Measurements from ENCODE around the gene FRMPD2.
"Not testable (repeated sequence)": the region's sequence is repeated elsewhere in the genome, so short reads cannot be mapped to it uniquely, and the experiment has no call there.

FRMPD2 gene

DNA sequence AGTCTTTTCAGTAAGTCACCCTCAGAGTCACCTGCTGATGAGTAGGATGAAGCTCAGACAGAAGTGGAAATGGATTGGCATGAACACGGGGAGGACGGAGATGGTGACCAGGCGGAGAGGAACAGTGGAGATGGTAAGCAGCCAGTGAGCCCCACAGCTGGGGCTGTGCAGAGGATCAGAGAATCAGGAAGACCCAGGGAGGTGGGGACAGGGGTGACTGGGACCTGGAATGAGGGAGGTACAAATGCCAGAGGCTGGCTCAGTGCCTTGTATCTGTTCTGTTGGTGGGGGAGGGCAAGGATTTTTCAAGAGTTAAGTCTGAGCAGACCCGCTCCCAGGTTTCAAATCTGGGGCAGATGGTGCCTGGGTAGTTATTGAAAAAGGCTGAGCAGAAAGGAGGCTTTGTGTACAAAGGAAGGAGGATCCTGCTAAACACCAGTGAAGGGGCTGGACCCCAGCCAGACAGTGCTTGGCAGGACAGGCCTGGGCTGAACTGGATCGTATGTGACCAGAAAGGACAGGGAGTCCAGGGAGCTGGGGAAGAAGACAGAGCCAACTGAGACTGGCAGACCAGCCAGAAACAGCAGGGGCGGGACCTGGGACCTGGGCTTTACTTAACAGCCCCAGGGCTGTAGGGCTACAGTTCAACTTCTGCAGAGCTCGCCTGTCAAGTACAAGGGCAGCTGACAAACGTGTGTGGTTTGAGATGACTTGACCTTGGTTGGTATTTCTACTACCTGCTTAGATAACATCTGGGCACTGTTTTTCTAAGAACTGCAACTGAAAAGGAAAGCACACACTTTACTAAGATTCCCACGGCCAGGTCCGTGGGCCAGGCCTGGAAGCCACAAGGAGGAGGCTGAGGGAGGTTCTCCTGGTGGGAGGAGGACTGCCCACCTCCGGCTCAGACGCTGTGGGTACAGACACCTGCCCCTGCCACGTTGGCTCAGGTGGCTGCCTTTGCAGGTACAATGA is 13.2 kb upstream of the FRMPD2 start:
- DNase-seq (ENCODE audit: low read depth): no peak

DNA sequence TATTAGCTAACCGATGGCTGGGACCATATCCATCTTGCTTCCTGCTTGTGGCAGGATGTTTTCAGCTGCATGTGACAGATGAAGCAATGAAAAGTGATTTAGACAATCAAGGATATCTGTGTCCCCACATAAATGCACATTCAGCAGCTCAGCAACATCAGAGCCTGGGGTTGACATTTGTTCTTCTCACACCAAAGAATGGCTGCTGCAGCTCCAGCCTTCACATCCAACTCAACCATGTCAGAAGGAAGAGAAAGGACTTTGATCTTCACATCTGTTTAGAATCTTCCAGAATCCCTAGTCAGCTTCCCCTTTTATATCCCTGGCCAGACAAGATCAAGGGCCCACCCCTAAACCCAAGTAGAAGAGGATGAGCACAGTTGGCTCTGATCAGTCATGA is 11.9 kb upstream of the FRMPD2 start:
- DNase-seq (ENCODE audit: low read depth): no peak

- DNase-seq (ENCODE audit: low read depth): no peak
These were observed 11.2 kb upstream of the FRMPD2 start for GRCh38 chr10:48285710-48286109.

- DNase-seq (ENCODE audit: low read depth): no peak
These were observed 10.3 kb upstream of the FRMPD2 start for GRCh38 chr10:48284811-48285210.

DNA sequence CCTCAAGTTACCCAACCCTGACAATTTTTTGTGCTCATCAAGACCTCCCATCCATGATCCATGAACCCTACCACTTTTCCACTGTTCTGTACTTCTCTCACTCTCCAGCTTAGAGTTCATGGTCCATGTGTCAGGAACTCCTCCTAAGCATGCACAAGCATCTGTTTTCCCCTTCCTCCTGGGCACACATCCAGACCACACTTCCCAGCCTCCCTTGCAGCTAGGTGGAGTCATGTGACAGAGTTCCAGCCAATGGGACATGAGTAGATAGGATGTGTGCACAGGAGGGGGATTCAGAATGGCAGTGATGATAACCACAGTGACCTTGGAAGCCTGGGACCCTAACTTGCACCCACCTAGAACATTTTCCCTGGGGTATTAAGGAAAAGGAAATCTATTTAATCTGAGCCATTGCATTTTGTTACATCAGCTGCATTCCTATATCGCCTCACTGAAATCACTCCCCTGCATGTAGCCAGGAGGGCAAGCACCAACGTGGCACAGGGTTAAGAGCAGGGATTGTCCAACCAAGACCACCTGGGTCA is 9.6 kb upstream of the FRMPD2 start:
- no peak for DNase-seq (ENCODE audit: low read depth)

GRCh38 chr10:48282829-48283228 is 8.3 kb upstream of the FRMPD2 start:
- no peak for DNase-seq (ENCODE audit: low read depth)

DNA sequence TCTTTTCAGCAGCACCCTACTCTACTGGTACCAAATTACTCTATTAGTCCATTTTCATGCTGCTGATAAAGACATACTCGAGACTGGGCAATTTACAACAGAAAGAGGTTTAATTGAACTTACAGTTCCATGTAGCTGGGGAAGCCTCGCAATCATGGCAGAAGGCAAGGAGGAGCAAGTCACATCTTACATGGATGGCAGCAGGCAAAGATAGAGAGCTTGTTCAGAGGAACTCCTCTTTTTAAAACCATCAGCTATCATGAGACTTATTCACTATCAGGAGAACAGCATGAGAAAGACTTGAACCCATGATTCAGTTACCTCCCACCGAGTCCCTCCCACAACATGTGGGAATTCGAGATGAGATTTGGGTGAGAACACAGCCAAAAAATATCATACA is 7.2 kb upstream of the FRMPD2 start:
- DNase-seq (ENCODE audit: low read depth): not testable (repeated sequence)

- DNase-seq (ENCODE audit: low read depth): no peak
These were observed 4.7 kb upstream of the FRMPD2 start for GRCh38 chr10:48279081-48279751.

DNA sequence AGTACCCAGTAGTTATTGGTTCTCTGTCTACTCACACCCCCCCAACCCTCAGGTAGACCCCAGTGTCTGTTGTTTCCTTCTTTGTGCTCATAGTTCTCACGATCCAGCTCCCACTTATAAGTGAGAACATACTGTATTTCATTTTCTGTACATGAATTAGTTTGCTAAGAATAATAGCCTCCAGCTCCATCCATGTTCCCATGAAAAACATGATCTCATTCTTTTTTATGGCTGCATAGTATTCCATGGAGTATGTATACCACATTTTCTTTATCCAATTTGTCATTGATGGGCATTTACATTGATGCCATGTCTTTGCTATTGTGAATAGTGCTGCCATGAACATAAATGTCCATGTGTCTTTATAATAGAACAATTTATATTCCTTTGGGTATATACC is 2.6 kb upstream of the FRMPD2 start:
- DNase-seq (ENCODE audit: low read depth): no peak

DNA sequence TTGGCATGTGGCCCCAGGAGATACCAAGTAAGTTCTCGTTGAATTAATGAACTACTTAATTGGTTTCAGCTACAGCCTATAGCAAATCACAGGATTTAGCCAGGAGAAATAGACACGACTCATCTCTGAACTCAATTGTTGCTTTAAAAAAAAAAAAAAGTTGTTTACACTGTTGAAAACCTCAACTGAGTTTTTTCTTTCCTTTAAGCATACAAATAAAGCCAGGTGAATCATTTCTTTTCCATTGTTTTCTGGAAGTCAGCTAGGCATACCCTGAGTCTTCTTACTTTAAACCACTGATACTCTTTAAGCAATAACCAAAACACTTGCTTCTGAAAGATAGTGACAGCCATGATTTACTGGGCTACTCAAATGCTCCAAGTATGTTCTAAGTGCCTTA is 755 bp downstream of the FRMPD2 start:
- DNase-seq (ENCODE audit: low read depth): no peak

GRCh38 chr10:48272682-48273081 is 1.8 kb downstream of the FRMPD2 start:
- no peak for DNase-seq (ENCODE audit: low read depth)

DNA sequence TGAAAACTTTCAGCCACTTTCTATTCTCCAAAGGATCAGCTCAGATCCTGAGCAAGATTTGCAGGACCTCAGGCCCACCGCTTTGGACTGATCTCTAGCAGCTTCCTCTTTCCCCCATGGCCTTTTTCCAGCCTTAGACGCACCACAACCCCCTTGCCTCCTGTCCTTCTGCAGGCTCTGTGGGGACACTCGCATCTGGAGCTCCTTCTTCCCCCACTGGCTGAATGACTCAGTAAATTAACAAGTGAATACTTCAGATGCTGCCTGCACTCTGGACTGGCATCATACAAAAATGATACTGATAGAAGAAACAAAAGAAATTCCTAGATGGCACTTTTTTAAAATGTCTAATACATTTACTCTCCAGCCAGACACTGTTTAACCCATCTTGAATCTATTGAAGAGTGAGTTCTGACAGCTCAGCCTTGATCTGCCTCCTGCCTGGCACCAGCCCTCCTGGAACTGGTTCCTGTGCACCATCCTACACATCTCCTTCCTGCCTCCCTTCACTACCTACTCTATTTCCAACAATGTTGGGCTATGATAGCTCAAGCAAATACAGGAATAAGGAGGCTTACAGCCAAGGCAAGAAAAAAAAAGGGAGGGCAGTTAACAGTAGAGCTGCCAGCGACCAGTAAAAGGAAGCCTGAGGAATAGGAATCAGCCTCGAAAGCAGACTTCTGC is 3.3 kb downstream of the FRMPD2 start:
- no peak for DNase-seq (ENCODE audit: low read depth)

DNA sequence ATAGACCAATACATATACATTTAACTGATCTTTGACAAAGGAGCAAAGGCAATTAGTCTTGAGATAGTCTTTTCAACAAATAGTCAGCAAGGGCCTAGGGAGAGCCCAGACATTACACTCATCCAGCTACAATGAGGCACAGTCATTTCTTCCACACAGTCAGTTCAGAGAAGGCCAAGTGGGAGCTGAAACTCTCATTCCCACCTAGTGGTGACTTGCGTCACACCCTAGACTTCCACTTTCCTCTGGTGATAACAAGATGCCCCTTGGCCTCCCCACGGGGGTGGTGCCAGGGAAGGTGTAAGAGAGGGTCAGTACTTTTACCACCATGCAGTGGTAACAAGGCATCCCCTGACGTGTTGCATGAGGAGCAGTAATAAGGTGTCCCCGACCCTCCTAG is 8.0 kb downstream of the FRMPD2 start:
- no peak for DNase-seq (ENCODE audit: low read depth)

- DNase-seq (ENCODE audit: low read depth): no peak
These were observed 16.4 kb downstream of the FRMPD2 start for GRCh38 chr10:48258105-48258504.

DNA sequence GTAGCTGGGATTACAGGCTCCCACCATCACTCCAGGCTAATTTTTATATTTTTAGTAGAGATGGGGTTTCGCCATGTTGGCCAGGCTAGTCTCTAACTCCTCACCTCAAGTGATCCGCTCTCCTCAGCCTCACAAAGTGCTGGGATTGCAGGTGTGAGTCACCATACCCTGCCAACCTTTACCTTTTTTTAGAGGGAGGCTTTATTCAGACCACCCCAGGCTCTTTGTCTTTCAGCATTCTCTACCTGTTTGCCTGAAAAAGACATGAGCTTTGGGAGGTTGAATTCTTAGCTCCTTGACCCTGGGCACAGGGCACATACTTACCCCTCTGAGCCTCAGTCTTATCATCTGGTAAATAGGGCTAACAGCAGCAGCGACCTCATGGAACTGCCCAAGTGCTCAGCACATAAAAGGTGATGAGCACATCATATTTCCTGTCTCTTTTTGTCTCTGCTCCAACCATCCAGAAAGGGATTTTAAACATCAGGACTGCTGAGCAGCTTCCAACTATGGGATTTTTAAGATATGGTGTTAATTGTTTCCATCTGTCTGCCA is 17.0 kb downstream of the FRMPD2 start:
- no peak for DNase-seq (ENCODE audit: low read depth)

DNA sequence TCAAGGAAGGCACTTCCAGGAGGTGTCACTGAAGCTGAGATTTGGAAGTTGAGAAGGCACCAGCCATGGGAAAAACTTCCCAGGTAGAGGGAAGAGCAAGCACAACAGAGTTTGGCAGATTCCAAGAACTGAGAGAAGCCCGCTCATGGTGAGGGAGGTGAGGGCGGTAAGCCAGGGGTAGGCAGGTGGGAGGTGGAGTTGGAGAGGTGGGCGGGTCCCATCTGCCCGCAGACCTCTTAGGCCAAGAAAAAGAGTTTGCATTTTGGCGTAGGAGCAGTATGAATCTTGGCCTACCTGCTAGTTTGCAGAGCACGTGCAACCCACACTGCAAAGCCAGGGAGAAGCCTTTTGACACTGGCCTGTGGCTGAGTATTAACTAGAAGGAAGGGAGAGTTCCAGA is 18.8 kb downstream of the FRMPD2 start:
- no peak for DNase-seq (ENCODE audit: low read depth)

DNA sequence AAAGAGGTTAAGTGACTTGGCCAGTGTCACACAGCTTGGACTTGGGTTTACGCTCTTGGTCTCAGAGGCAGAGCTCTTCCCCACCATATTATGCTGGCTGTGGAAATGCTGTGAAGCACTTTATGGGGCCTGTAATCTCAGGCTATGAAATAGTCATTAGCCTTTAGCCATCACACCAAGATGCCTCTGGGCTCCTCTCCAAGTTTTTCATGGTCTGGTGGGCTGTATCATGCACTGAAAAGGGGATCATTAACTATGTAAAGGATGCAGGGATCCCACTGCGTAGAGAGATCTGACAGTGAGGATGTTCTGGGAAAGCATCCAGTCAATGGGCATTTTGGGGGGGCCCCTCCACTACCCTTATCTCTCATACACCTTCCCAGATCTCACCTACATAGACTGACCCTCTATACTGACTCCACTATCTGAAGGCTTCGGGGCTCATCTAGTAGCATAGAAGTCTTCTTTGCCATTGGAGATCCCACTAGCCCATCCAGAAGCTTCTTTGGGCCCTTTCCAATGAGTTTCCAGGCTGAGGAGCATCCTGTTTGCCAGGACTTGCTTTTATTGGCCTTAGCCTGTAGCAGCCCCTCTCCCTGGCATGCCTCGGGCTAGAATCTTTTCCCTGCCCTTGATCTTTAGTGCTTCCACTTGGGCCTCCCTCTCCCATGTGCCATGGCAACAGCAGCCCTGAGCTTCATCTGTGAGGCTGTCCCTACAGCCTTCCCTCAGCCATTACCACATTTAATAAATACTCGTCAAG is 19.6 kb downstream of the FRMPD2 start:
- no peak for DNase-seq (ENCODE audit: low read depth)

DNA sequence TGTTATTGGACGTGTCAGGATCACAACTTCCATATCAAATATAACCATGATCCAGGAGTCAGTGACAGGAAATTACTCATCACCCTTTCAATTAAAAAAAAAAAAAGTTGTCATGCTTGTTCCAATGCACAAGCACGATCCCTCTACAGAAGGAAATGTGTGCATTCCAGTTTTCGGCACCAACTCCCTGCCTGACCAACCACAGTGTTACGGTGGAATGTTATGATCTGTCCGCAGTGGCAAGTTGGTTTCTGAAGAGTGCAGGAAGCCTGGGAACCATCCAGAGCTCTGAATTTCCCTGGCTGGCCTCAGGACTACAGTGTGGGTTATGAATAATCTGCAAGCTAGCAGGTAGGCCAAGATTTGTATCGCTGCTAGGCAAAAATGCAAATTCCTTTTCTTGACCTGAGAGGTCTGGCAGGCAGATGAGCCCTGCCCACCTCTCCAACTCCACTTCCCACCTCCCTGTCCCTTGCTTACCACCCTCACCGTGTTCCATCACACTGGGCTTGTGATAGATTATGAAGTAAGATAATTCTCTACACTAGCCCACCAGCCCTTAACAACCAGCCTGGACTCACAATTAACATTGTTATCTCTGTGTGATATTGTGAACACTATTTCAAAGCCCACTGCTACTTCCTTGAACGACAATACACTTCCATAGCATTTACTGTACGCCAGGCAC is 20.4 kb downstream of the FRMPD2 start:
- DNase-seq (ENCODE audit: low read depth): no peak

GRCh38 chr10:48252354-48252650 is 22.2 kb downstream of the FRMPD2 start:
- no peak for DNase-seq (ENCODE audit: low read depth)

- no peak for DNase-seq (ENCODE audit: low read depth)
These were observed 22.8 kb downstream of the FRMPD2 start for GRCh38 chr10:48251525-48252353.

All from stimulated activated CD8-positive, alpha-beta memory T cell treated with anti-CD3 and anti-CD28 coated beads, Interleukin-12 subunit alpha, Interleukin-12 subunit beta, amount 100 ng/mL, for 4 hours (primary cell).